SU-DHL-6 (cell line): ENCODE data around the gene MOV10L1.

ENCODE experiments used
- H2AFZ ChIP-seq: fragments of 200-600 bp; sonication (generic); 2 replicates; pipeline ENCODE4 v1.6.1; 2014; ENCODE audit warnings: low read depth, mild to moderate bottlenecking, moderate library complexity, mixed read lengths, antibody characterized with exemption, low read length; ENCODE audit not compliant: severe bottlenecking
- H3F3A ChIP-seq: fragments of 200-600 bp; shearing (Covaris generic); 2 replicates; pipeline ENCODE4 v1.6.0; 2016; ENCODE audit warnings: antibody characterized with exemption, mild to moderate bottlenecking; ENCODE audit not compliant: insufficient read depth
- H3K27ac ChIP-seq: fragments of 200-600 bp; sonication (generic); 2 replicates; pipeline ENCODE4 v1.5.1; 2016; ENCODE audit warnings: low read depth, mild to moderate bottlenecking, low read length, moderate library complexity, mixed read lengths
- H3K27me3 ChIP-seq: fragments of 200-600 bp; sonication (generic), shearing (Covaris generic); 2 replicates; pipeline ENCODE4 v1.6.0; 2014; ENCODE audit warnings: mild to moderate bottlenecking, low read length
- H3K36me3 ChIP-seq: fragments of 200-600 bp; sonication (generic); 2 replicates; pipeline ENCODE4 v1.6.1; 2014; ENCODE audit warnings: mild to moderate bottlenecking, low read length, mixed read lengths
- H3K4me2 ChIP-seq: fragments of 300-600, 200-600 bp; shearing (Covaris generic), sonication (generic); 2 replicates; pipeline ENCODE4 v1.6.0; 2014; ENCODE audit warnings: low read length, low read depth, mild to moderate bottlenecking; ENCODE audit not compliant: poor library complexity, severe bottlenecking
- H3K4me3 ChIP-seq: fragments of 200-600 bp; sonication (generic); 2 replicates; pipeline ENCODE4 v1.5.1; 2014; ENCODE audit warnings: antibody characterized with exemption, low read length, mild to moderate bottlenecking, mixed read lengths; ENCODE audit not compliant: insufficient read depth, poor library complexity, severe bottlenecking
- H3K79me2 ChIP-seq: fragments of 200-600 bp; sonication (generic); 2 replicates; pipeline ENCODE4 v1.6.1; 2014; ENCODE audit warnings: mild to moderate bottlenecking, low read length, moderate library complexity; ENCODE audit not compliant: insufficient read depth
- H3K9ac ChIP-seq: fragments of 200-600 bp; sonication (generic); 2 replicates; pipeline ENCODE4 v1.7.0; 2014; ENCODE audit warnings: mild to moderate bottlenecking, low read length
- H3K9me2 ChIP-seq: fragments of 200-600 bp; sonication (generic); replicated peaks from 2 replicates; pipeline ENCODE4 v1.6.1; 2014; ENCODE audit warnings: low read length; ENCODE audit not compliant: insufficient read depth
- H3K9me3 ChIP-seq: fragments of 200-600 bp; sonication (generic); 2 replicates; pipeline ENCODE4 v1.6.1; 2014; ENCODE audit warnings: low read length, mixed read lengths; ENCODE audit not compliant: insufficient read depth
- H4K20me1 ChIP-seq: fragments of 200-600 bp; sonication (generic); 2 replicates; pipeline ENCODE4 v1.6.1; 2014; ENCODE audit warnings: low read depth, mild to moderate bottlenecking, antibody characterized with exemption, low read length, moderate library complexity, mixed read lengths
- EZH2phosphoT487 ChIP-seq: fragments of 200-600 bp; sonication (generic), shearing (Covaris generic); conservative IDR thresholded peaks from 2 replicates; pipeline ENCODE4 v1.6.1; 2018; ENCODE audit warnings: mild to moderate bottlenecking, antibody characterized with exemption, low read length, moderate library complexity, mixed read lengths
- TF ChIP-seq, protein P1 (sequence below): fragments of 200-600 bp; sonication (generic); IDR thresholded peaks from one replicate; pipeline ENCODE4 v1.5.1; 2017; ENCODE audit warnings: antibody characterized with exemption, mild to moderate bottlenecking, low read length, moderate library complexity; ENCODE audit not compliant: insufficient read depth, poor library complexity, severe bottlenecking

The MOV10L1 gene

DNA sequence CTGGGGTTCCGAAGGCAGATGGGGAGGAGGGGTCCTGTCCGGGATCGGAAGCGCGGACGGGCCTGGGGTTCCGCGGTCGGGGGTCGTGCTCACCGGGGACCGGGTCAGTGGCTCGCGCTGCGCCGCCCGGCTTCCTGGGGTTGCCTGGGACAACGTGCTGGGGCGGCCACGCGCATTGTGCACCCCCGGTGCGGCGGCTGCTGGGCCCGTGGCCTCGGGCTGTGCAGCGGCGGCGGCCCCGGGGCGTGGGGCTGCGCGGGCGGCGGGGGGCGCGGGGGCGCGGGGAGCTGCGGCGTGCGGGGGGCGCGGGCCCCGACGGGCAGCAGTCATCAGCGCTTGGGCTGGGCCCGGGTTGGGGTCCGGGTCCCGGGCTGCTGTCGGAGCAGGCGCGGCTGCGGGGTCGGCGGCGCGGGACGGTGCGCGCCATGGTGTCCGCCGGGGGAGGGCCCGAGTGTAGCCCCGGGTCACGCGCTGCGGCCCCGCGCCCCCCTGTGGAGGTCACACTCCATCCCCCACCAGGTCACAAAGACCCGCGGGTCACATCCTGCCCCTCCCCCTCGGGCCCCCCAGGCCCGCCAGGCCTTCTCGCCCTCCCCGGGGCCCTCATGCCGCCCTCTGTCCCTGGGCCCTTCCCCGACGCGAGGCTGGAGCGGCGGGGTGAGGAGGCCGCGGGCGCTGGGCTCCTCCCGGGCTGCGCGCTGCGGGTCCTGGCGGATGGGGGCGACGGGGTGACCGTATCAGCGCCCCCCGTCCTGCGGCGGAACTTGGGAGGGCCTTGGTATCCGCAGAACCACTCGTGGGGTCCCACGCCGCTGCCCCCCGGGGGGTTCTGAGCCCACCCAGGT lies 31.5 kb upstream of the MOV10L1 start, which contains the start of gene TTLL8:
TTLL8 (minus strand) TSS at position 238 of the 845 bp plus-strand sequence.
- peaks cover 5% of the 10 kb centered on the region; the same call in 1 of the 2 replicates for H3K9me3 ChIP-seq
- no peaks in the 10 kb centered on the region for H3F3A ChIP-seq
- no peak within 1 kb of the TSS for H3K9ac ChIP-seq
- no peaks in the 10 kb centered on the region for H3K9me2 ChIP-seq
- no peaks in the 10 kb centered on the region for H3K79me2 ChIP-seq
- H3K27me3 ChIP-seq = no peaks in the 10 kb centered on the region
- H3K4me3 ChIP-seq = no peak within 1 kb of the TSS
- H3K36me3 ChIP-seq = no peaks in the 10 kb centered on the region
- no peak within 1 kb of the TSS for H2AFZ ChIP-seq
- TF ChIP-seq, protein P1, sequence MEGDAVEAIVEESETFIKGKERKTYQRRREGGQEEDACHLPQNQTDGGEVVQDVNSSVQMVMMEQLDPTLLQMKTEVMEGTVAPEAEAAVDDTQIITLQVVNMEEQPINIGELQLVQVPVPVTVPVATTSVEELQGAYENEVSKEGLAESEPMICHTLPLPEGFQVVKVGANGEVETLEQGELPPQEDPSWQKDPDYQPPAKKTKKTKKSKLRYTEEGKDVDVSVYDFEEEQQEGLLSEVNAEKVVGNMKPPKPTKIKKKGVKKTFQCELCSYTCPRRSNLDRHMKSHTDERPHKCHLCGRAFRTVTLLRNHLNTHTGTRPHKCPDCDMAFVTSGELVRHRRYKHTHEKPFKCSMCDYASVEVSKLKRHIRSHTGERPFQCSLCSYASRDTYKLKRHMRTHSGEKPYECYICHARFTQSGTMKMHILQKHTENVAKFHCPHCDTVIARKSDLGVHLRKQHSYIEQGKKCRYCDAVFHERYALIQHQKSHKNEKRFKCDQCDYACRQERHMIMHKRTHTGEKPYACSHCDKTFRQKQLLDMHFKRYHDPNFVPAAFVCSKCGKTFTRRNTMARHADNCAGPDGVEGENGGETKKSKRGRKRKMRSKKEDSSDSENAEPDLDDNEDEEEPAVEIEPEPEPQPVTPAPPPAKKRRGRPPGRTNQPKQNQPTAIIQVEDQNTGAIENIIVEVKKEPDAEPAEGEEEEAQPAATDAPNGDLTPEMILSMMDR = no peak
- no peak for TF ChIP-seq EZH2phosphoT487
- H4K20me1 ChIP-seq = no peaks in the 10 kb centered on the region
- no peak within 1 kb of the TSS for H3K27ac ChIP-seq
- H3K4me2 ChIP-seq = no peak within 1 kb of the TSS

DNA sequence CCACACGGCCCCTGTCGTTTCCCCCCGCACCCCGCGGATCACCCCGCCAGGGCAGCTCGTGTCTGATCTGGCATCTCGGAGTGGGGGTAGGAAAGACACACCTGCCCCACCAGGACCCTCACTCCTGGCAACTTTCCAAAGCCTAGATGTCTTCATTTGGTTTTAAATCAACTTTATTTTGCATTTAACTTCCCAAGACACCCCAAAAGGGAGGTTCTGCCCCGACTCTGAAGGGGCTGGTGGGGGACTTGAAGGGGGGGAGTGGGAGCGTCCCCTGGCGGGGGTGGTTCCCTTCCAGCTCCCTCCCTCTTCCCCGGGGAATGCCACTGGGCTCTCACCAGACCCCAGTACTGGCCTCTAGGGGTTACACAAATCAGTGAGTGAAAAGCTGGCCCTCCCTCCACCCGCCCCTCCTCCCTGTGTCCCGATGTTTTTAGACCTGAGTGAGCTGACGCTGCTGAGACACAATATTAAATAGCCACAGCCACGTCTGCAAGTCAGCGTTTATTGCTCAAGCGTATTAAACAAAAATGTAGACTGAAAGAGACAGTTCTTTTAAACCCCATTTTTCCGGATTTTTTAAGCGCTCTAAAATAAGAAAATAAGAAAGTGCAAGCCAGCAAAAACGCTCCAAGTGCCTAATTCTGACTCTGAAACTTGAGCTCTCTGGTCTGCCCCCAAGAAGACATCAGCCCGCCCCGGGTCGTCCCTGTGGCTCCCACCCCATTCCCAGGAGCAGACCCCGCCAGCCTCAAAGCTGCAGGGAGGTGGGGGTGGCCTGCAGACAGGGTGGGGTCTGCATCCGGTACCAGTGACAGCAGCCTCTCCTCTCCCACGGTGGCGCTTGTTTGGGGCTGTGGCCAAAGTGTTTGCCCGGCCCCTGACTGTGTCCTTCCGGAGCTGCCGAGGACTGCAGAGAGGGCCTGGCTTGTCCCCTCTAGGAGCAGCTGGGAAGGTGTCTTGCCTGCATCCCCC lies 30.6 kb upstream of the MOV10L1 start:
- H3K27ac ChIP-seq = no peak overlapping the region
- no peaks in the 10 kb centered on the region for H3K79me2 ChIP-seq
- H3F3A ChIP-seq = no peaks in the 10 kb centered on the region
- H4K20me1 ChIP-seq = no peaks in the 10 kb centered on the region
- no peak overlapping the region for H2AFZ ChIP-seq
- H3K4me3 ChIP-seq = no peak overlapping the region
- H3K36me3 ChIP-seq = no peaks in the 10 kb centered on the region
- no peak overlapping the region for H3K4me2 ChIP-seq
- no peak for TF ChIP-seq EZH2phosphoT487
- TF ChIP-seq, protein P1 = no peak
- H3K9ac ChIP-seq = no peak overlapping the region
- no peaks in the 10 kb centered on the region for H3K9me3 ChIP-seq
- H3K27me3 ChIP-seq = no peaks in the 10 kb centered on the region
- no peaks in the 10 kb centered on the region for H3K9me2 ChIP-seq

DNA sequence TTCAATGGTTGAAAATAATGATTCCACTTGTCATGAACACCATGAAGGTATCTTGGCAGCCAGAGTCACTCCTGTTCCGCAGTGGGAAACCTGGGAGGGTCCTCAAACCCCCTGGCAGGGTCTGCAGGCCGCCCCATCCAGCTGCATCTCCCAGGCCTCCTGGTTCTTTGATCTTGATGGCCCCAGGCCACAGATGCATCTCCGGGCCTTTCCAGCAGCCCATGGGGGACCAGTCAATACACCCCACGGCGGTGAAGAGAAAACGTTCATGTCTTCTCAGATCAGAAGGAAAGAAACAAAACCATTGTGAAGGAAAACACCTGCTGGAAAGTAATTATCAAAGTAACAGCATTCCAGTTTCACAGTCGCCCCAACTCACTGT lies 29.9 kb upstream of the MOV10L1 start:
- Histone ChIP-seq H3K36me3 (no peaks in the 10 kb centered on the region), H3K4me2 (no peak overlapping the region), H2AFZ (no peak overlapping the region), H3K9me3 (no peaks in the 10 kb centered on the region), H3K27ac (no peak overlapping the region), H3F3A (no peaks in the 10 kb centered on the region), H3K9ac (no peak overlapping the region), H3K79me2 (no peaks in the 10 kb centered on the region), H4K20me1 (no peaks in the 10 kb centered on the region), H3K4me3 (no peak overlapping the region), H3K9me2 (no peaks in the 10 kb centered on the region), H3K27me3 (no peaks in the 10 kb centered on the region)
- TF ChIP-seq, protein P1 = no peak
- no peak for TF ChIP-seq EZH2phosphoT487
